ENCODE measurements around the gene SPTBN1.
"Not testable (repeated sequence)": the region's sequence is repeated elsewhere in the genome, so short reads cannot be mapped to it uniquely, and the experiment has no call there.

Gene SPTBN1

DNA sequence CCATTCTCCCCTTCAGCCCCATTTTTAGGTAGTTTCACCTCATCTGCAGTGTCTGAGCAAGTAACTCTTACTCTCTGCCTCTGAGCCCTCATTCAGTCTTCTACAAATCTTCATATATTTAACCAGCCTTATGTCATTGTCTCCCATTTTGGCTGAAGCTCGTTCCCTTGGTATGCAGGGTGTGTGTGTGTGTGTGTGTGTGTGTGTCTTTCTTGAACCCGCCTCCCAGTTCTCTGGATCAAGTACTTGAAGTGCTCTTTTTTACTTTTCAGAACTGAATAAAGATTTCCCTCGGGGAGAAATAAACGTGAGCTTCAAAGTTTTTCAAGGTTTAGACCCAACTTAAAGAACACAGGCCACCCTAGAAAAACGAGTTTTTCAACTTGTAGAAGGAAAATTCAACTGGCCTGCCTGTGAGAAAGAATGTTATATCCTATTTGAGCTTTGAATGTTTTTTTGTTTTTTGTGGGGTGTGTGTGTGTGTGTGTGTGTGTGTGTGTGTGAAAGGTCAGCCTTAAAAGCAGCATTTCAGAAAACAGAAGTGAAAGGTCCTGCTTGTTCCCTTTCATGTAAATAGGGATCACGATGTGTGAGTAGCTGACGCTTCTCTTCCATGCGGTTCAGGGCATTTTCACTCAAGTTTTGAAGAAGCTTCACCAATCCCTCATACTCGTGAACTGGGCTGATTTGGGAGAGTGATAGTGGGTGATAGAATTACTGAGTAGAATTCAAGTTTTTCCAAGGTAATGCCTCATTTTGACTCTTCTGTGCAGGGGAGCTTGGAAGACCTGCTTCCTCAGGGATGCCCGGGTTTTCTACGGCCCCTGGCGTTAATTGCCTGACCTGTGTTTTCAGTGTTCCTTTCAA lies 216.7 kb downstream of the SPTBN1 start:
- no peak for DNase-seq (ENCODE audit: low spot score)

DNA sequence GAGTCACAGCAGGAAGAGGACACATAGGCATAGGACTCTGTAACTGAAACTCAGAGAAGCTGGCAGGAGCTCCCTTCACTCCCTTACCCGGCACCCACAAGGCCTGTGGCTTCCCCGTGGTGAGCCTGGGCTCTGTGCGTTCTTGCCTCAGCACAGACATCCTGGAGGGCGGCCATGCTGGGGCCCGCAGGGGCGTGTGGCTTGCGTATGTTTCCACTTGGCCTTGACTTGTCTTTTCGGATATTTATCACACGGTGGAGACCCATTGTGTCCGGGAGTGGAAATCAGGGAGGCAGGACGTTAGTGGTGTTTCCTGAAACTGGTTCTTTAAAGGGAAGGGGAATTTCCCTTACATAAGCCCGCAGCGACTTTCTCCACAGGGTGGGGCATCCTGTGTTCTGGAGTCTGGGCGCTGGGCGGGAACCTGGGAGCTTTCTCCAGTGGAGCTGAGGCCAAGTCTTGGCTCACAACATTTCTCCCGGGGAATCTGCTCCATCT lies 217.4 kb downstream of the SPTBN1 start:
- DNase-seq (ENCODE audit: low spot score) = no peak

DNA sequence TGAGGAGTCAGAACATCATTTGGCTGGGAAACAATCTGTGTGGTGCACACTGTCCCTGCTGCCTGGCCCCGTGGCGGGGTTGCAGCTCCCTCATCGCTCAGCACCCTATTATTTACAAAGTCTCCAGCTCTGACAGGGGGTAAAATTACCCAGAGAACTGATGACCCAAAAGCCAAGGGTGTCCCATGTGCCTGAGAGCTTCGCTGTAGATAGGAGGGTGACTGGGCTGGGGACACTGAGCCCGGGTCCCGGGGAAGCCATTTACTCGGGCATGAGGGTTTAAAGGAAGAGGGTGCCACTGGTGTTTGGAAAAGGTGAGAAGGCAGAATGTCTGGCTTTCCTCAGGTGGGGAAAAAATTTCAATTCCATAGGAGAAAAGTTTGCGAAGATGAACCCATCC lies 219.2 kb downstream of the SPTBN1 start:
- no peak for DNase-seq (ENCODE audit: low spot score)

DNA sequence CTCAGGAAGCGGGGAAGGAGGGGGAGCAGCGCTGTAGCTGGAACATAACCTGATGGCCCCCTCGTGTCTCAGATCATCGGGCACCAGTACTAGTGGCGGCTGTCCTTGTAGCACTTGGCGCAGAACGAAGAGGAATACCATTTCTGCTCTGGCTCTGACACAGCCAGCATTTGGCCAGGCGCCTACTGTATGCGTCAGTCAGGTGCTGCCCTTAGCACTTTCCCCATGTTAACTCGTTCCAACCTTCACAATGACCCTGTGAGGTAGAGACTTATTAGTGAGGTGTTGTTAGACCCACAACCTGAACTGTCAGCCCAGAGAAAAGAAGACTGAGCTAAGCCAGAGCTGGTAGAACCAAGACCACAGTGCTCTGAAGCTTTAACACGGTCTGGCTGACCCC lies 219.6 kb downstream of the SPTBN1 start:
- no peak for DNase-seq (ENCODE audit: low spot score)

DNA sequence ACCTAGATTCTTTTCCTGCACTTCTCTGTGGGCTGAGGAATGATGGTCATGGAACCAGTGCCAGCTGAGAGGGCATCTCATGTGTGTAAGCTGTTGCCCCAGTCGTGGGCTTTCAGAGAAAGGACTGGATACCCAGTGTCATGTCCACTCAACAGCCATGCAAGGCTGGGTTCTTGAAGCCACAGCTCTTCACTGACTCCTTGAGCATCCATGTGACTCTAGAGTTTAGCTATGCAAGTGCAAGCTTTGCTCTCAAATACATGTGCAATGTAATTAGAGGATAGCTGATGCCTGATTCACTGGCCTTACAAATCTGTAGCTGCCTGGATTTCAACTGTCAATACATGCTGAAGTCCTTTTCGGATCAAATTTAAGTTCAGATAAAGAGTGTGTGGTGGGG lies 220.5 kb downstream of the SPTBN1 start:
- DNase-seq (ENCODE audit: low spot score) = peak; percentile 35

DNA sequence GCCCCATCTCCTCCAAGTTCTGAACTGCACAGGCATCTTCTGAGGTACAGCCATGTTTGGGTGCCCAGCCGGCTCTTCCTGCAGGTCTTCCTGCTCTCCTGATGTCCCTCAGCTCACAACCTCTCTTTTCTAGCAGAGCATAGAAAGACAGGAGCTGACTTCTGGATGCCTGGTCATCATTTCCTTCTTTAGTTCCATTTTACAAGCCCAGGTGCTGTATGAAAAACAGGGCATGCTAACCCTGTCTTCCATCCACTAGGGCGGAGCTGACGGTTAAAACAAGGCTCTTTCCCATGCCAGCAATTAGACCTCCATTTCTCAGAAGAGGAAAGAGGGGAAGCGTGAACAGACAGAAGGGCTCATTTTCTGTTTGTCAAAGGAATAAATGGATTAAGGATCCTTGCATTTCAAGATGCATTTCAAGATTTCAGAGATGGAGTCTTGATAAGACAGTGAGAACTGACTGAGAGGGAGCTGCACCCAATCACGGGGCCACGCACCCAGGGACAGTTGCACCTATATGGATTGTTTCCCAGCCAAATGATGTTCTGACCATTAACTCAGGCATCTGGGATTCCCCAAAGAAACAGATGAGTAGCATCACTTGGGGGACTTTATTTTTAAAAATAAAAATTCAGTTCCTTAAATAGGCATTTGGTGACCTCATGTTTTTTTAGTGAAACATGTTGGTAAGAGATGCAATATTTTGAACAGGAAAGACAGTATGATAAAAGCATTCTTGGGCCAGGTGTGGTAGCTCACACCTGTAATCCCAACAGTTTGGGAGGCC lies 221.5 kb downstream of the SPTBN1 start:
- no peak for DNase-seq (ENCODE audit: low spot score)

DNA sequence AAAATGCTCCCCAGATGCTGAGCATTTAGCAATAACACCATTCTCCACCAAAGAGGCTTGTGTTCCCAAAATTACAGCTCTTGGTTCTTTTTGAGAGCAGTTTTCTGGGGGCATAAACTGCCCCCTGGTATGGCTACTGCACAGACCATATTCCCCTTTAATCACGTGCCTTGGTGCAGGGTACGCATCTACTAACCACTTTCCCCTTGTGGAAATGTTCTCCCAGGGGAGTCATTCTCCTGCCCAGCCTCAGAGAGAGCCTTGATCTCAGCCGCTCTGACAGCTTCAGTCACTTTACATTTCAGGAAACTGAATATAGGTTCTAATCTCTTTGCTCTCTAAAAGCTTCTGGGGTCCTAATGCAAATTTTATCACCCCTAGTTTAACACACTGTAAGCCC lies 222.6 kb downstream of the SPTBN1 start:
- DNase-seq (ENCODE audit: low spot score) = no peak

DNA sequence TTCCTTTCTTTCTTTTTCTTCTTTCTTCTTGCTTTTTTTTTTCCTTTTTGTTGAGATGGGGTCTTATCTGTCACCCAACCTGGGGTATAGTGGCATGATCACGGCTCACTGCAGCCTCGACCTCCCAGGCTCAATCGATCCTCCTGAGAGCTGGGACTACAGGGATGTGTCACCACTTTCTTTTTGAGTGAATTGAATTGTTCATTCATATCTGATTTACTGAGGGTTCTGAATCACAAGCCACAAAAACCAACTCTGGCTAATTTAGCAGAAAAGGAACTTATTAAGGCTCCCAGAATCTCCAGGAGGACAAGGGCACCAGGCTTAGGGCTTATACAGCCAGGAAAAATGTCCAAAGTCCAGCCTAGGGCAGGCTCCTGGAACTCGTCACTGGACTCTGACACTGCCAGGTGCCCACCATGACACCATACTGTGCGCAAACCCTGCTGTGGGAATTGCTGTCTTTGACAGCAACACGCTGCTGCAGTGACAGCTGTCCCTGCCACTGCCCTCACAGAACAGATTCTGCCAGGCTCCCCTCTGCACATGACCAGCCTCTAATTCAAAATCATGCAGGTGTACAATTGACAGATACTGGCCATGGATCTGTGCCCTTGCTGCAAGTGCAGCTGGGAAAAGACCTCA lies 224.4 kb downstream of the SPTBN1 start:
- no peak for DNase-seq (ENCODE audit: low spot score)

DNA sequence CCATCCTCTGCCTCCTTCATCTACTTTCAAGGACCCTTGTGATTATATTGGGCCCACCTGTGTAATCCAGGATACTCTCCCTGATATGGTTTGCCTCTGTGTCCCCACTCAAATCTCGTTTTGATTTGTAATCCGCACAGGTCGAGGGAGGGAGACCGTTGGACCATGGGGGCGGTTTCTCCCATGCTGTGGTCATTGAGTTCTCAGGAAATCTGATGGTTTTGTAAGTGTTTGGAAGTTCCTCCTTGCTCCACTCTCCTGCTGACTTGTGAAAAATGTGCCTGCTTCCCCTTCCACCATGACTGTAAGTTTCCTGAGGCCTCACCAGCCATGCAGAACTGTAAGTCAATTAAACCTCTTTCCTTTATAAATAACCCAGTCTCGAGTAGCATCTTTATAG lies 225.3 kb downstream of the SPTBN1 start:
- no peak for DNase-seq (ENCODE audit: low spot score)

DNA sequence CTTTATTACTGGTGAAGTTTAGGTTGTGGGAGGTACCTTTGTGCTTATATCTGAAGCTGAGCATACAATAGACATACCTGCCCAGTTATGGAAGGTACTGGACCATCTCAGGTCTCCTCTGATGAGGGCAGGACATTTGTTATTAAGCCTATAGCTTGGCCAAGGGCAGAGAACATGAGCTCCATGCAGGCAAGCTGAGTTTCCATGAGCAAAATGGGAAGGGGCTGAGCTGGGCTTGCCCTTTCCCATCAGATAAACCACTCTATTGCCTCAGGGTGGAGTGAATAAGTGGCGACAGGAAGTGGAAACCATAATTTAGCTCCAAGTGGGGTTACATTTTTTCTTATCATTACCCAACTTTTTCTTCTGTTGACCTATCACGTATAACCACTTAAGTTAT lies 227.5 kb downstream of the SPTBN1 start:
- no peak for DNase-seq (ENCODE audit: low spot score)

DNA sequence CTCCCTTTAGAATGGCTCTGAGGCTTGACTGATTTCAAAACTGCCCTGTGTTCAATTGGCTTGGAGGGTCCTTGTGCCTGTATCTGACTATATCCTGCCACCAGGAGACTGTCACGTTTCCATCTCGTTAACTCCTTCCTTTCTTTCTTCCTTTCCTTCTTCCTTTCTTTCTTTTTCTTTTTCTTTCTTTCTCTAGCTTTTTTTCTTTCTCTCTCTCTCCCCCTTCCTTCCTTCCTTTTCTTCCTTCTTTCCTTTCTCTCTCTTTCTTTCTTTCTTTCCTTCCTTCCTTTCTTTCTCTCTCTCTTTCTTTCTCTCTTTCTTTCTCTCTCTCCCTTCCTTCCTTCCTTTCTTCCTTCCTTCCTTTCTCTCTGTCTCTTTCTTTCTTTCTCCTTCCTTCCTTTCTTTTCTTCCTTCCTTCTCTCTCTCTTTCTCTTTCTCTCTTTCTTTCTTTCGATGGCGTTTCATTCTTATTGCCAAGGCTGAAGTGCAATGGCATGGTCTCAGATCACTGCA lies 229.2 kb downstream of the SPTBN1 start:
- DNase-seq (ENCODE audit: low spot score) = no peak

DNA sequence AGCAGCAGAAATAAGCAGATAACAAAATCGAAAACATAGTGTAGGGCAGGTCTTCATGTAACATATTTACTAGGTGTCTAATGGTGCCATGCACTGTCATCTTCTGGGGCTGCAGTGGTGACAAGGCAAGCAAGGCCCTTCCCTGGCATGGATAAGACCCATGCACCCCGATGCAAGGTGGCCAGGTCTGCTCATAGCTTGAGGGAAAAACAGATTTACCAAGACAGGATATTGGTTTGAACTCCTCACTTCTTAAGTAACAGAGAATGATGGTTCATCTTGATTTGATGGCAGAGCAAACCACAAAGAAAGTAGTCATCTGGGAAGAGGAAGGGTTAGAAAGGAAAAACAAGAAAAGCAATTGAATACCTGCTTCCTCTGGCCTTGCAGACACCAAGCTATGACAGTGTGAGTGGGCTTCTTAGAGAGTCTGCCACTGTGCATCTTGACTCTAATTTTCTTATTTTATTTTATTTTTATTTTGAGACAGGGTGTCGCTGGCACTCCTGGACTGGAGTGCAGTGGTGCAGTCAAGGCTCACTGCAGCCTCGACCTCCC lies 231.5 kb downstream of the SPTBN1 start:
- DNase-seq (ENCODE audit: low spot score) = no peak

DNA sequence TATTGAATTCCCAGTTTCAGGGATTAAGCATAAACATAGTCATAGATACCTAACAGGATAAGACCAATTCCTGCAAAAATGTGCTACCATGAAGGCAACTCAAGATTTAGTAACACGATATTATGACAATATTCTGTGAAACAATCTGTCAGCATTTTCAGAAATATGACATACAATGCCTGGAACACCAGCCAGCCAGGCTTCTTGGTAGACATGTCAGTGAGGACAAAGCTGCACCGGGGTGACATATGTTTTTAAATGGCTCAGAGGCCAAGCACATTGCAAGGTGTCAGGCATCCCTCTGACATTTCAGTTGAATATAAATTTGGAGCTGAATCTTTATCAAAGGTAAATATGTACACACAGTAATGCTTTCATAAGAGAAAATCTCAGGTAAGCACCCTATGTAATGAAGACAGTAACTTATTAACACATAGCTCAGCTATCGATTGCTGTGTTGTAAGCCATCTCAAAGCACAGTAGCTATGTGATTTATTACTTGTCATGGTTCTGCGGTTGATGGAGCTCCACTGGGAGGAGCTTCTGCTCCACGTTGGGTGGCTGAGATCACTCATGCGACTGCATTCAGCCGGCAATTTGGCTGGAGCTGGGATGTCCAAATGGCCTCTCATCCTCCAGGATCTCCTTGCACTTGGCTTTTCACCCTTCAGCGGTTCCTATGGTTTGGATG lies 235.5 kb downstream of the SPTBN1 start:
- no peak for DNase-seq (ENCODE audit: low spot score)

DNA sequence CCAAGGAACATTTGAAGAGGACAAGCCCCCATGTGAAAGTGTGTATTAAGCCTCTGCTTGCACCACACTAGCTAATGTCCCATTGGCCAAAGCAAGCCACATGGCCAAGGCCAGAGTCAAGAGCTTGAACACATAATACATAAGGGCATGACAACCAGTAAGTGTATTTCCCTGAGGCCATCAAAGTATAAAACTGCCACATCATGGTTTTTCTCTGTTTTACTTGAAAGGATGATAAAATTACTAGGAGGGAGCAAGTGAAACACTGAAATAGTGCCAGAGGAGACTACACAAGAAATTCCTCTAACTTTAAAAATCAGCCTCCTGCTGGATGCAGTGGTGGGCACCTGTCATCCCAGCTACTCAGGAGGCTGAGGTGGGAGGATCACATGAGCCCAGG lies 236.4 kb downstream of the SPTBN1 start:
- DNase-seq (ENCODE audit: low spot score) = no peak

DNA sequence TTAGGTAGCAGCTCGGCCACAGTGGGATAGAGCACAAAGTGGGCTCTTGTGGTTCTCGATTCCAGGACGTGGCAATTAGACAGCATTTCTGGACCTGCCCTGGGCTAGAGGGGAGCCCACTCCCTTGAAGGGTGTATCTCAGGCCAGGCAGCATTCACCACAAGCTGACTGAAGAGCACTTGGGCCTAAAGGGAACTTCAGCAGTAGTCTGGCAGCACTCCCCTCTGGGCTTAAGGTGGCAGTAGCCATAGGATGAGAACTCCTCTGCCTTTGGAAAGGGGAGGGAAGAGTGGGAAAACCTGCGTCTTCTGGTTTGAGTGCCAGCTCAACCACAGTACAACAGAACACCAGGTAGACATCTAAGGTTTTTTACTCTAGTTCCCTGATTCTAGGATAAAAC lies 239.3 kb downstream of the SPTBN1 start:
- no peak for DNase-seq (ENCODE audit: low spot score)

DNA sequence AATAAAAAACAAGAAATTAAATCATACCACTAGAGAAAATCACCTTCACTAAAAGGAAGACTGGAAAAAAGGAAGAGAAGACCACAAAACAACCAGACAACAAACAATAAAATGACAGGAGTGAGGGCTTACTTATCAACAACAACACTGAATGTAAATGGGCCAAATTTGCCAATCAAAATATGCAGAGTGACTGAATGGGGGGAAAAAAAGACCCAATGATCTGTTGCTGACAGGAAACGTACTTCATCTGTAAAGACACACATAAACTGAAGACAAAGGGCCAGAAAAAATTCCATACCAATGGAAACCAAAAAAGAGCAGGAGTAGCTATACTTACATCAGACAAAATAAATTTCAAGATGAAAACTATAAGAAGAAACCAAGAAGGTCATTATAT lies 241.8 kb downstream of the SPTBN1 start:
- no peak for DNase-seq (ENCODE audit: low spot score)

DNA sequence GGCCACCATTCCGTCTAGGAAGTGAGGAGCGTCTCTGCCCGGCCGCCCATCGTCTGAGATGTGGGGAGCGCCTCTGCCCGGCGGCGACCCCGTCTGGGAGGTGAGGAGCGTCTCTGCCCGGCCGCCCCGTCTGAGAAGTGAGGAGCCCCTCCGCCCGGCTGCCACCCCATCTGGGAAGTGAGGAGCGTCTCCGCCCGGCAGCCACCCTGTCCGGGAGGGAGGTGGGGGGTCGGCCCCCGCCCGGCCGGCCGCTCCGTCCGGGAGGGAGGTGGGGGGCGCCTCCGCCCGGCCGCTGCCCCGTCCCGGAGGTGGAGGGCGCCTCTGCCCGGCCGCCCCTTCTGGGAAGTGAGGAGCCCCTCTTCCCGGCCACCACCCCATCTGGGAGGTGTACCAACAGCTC lies 242.8 kb downstream of the SPTBN1 start:
- DNase-seq (ENCODE audit: low spot score) = not testable (repeated sequence)

DNA sequence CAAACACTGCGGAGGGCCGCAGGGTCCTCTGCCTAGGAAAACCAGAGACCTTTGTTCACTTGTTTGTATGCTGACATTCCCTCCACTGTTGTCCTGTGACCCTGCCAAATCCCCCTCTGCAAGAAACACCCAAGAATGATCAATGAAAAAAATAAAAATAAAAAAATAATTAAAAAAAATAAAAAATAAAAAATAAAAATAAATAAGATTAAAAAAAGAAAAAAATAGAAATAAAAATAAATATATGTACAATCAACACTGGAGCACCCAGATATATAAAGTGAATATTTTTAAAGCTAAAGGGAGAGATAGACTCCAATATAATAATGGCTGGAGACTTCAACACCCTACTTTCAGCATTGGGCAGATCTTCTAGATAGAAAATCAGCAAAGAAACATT lies 243.5 kb downstream of the SPTBN1 start:
- no peak for DNase-seq (ENCODE audit: low spot score)

DNA sequence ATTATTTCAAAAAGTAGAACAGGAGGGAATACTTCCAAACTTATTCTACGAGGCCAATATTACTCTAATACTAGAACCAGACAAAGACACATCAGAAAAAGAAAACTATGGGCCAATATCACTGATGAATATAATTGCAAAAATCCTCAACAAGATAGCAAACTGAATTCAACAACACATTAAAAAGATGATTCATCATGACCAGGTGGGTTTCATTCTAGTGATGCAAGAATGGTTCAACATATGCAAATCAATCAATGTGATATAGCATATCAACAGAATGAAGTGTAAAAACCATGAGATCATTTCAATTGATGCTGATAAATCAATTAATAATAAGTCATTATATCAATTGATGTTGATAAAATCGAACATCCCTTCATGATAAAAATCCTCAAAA lies 244.9 kb downstream of the SPTBN1 start:
- no peak for DNase-seq (ENCODE audit: low spot score)

DNA sequence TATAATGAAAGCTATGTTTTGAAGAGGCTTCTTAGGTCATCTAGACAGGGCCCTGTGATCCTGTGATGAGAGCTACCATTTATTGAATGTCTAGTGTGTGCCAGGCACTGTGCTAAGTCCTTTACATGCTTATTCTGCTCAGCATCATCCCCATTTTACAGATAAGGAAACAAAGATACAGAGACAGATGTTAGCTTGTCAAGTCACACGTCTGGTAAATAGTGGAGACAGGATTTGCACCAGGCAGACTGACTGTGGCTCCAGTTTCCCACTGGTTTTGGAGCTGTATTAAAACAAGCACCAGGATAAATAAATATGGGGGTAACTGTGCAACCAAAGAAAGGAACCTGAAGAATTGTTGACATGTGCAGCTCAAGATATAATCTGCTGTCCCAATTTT lies 248.1 kb downstream of the SPTBN1 start:
- DNase-seq (ENCODE audit: low spot score) = no peak
